Activated CD4-positive, alpha-beta T cell treated with anti-CD3 and anti-CD28 coated beads, Interleukin-2, amount 10 ng/mL, durations not matched to agents 24 days and 14 days (primary cell): ENCODE results near the gene COQ8B. TPM values are rescaled to one million over a fixed set of nuclear protein-coding genes. Genes with fewer than 3 reads are reported as not detected.
"Not testable (repeated sequence)": the region's sequence is repeated elsewhere in the genome, so short reads cannot be mapped to it uniquely, and the experiment has no call there.

Source experiments
- DNase-seq: peaks from one replicate; pipeline ENCODE4 v3.0.0; 2022
- H3K27ac Mint-ChIP-seq: one replicate; pipeline ENCODE4 v1.8.0; 2022; ENCODE audit warnings: mild to moderate bottlenecking, mixed read lengths
- H3K27me3 Mint-ChIP-seq: one replicate; pipeline ENCODE4 v1.8.0; 2022; ENCODE audit warnings: mixed read lengths
- H3K36me3 Mint-ChIP-seq: one replicate; pipeline ENCODE4 v1.8.0; 2022; ENCODE audit warnings: low read depth, mild to moderate bottlenecking, mixed read lengths
- H3K4me1 Mint-ChIP-seq: one replicate; pipeline ENCODE4 v1.8.0; 2021; ENCODE audit warnings: mixed read lengths
- H3K4me3 Mint-ChIP-seq: one replicate; pipeline ENCODE4 v1.8.0; 2022; ENCODE audit warnings: mild to moderate bottlenecking, moderate library complexity, mixed read lengths
- H3K9me3 Mint-ChIP-seq: one replicate; pipeline ENCODE4 v1.8.0; 2021; ENCODE audit warnings: mixed read lengths
- intact Hi-C: fragments of 100-400 bp; cut with micrococcal nuclease; formaldehyde crosslinking; loops from one replicate; pipeline ENCODE4 v1.15.1; 2023
- total RNA-seq: library from RNA; stranded (reverse); gene quantifications from 2 replicates; pipeline ENCODE4 v1.2.3, GENCODE V29; 2022

Gene COQ8B
- 32.5 and 33.4 TPM in 2 replicates for total RNA-seq

DNA sequence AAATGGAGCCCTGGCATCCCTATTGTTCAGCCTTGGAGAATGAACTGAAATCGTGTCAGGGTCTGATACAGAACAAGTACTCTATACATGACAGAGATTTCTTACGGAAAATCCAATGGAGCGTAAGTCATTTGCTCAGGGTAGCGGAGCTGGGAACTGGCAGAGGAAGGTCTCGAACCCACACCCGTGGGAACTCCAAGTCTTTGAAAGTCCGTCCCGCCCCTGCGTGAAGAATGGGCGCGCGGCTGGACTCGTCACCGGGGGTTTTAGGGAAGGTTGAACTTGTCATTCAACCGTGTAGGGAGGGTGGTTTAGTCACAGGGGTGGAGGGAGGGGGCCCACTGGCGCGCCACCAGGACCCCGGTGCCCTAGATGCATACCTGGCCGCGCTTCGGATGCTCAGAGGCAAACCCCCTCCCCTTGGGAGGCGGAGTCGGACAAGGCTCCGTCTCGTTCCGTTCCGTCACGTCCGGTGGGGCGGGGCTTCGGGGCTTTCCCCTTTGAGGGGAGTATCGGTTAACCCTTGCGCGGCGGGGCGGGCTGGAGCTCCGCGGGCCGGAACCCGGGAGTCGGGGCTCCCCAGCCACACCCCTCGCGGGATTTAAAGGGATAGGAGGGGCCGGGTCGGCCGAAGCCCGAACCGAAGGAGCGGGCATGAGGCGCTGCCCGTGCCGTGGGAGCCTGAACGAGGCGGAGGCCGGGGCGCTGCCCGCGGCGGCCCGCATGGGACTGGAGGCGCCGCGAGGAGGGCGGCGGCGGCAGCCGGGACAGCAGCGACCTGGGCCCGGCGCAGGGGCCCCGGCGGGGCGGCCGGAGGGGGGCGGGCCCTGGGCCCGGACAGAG lies at the start of gene COQ8B, which contains the start of gene ITPKC:
Gene COQ8B (minus strand): TSS at position 405 of the 843 bp plus-strand sequence. CDS start 2,254 bp downstream, outside the sequence.
Gene ITPKC (plus strand): TSS at position 631 of the 843 bp plus-strand sequence. CDS start 24 bp downstream, at position 655.
- H3K36me3 Mint-ChIP-seq: peaks cover 22% of the 10 kb centered on the region
- H3K27me3 Mint-ChIP-seq: no peaks in the 10 kb centered on the region
- no peaks in the 10 kb centered on the region for H3K9me3 Mint-ChIP-seq
- peak within 1 kb of the TSS; percentile 90 for H3K4me3 Mint-ChIP-seq
- peaks cover 52% of the 10 kb centered on the region for H3K4me1 Mint-ChIP-seq
- peak within 1 kb of the TSS; percentile 94 for H3K27ac Mint-ChIP-seq
- intact Hi-C loops: loop anchor here (1.0 to 10.0 kb wide), 7 partner anchors 34 to 546 kb away; partner anchors contain the start of genes ACTMAP and RAB4B
- peak; percentile 100 for DNase-seq

DNA sequence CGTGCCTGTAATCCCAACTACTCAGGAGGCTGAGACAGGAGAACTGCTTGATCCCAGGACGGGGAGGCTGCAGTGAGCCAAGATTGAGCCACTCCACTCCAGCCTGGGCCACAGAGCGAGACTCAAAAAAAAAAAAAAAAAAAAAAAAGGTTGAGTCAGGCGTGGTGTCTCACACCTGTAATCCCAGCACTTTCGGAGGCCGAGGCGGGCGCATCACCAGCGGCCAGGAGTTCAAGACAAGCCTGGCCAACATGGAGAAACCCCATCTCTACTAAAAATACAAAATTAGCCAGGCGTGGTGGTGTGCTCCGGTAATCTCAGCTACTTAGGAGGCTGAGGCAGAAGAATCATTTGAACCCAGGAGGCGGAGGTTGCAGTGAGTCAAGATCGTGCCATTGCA lies 49.7 kb upstream of the COQ8B start:
- DNase-seq, H3K27me3 Mint-ChIP-seq, H3K9me3 Mint-ChIP-seq, intact Hi-C loops, H3K4me3 Mint-ChIP-seq, H3K27ac Mint-ChIP-seq: not testable (repeated sequence)
- peaks cover 79% of the 10 kb centered on the region for H3K36me3 Mint-ChIP-seq
- peaks cover 39% of the 10 kb centered on the region for H3K4me1 Mint-ChIP-seq

DNA sequence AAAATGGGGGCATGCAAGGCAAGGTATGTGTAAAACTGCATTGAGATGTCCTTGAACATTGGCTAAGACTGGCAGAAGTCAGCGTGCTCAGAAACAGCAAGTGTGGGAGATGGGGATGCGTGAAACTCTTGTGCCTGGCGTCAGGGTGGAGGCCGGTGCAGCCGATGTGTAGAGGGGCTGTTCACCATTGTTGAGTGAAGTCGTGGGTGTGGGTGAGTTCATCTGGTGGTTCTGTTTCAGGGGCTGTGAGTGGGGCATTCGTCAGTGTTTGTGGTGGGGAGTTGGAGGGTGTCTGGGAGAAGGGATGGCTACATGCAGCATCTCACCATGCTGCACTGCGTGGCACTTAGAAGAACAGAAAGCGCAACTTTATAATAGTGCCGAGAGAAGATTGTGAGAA lies 47.3 kb upstream of the COQ8B start:
- H3K27ac Mint-ChIP-seq: peak overlapping the region; percentile 72
- H3K27me3 Mint-ChIP-seq: no peaks in the 10 kb centered on the region
- no peaks in the 10 kb centered on the region for H3K9me3 Mint-ChIP-seq
- H3K36me3 Mint-ChIP-seq: peaks cover 78% of the 10 kb centered on the region
- H3K4me3 Mint-ChIP-seq: peak overlapping the region; percentile 19
- DNase-seq: no peak
- intact Hi-C loops: no loop called here
- peaks cover 40% of the 10 kb centered on the region for H3K4me1 Mint-ChIP-seq

DNA sequence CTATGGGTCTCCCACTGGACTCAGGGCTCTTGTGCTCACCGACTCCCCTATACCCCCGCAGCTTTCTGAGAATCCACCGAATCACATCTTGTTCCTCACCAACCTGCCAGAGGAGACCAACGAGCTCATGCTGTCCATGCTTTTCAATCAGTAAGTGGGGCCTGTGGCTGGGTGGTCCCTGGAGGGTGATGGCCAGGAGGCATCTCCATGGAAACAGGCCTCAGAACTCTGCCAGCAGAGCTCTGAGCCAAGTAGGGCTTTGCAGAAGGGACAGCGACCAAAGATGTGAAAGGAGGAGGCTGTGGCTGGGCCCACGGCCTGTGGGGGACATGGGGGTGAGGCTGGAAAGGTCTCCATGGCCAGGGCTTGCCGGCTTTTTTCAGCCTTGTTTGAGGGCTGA lies 46.8 kb upstream of the COQ8B start:
- no peak overlapping the region for H3K4me3 Mint-ChIP-seq
- intact Hi-C loops: no loop called here

DNA sequence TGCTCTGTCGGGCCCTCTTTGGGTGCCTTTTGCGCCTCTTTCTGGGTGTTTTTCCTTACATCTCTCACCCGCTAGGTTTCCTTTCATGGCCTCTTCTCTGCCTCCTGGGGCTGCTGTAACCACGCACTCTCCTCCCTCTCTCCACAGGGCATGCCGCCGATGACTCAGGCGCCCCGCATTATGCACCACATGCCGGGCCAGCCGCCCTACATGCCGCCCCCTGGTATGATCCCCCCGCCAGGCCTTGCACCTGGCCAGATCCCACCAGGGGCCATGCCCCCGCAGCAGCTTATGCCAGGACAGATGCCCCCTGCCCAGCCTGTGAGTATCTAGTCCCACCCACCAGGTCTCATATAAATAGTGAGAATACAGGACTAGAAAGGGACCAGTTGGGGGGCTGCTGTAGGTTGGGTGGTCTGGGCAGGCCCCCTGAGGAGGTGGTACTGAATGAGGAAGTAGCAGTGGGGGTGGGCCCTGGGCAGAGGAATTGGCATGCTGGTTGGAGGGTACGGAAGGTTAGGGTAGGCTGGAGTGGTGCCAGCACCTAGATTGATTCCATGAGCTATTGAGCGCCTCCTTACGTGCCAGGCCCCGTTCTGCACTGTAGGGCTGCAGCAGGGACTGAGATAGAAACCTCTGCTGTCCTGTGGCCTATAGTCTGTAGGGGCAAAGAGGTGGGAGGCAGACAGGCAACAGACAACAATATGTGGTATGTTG lies 46.2 kb upstream of the COQ8B start:
- H3K9me3 Mint-ChIP-seq: no peaks in the 10 kb centered on the region
- no peaks in the 10 kb centered on the region for H3K27me3 Mint-ChIP-seq
- H3K36me3 Mint-ChIP-seq: peaks cover 81% of the 10 kb centered on the region
- no peak overlapping the region for H3K4me3 Mint-ChIP-seq
- DNase-seq: no peak
- peak overlapping the region; percentile 42 for H3K27ac Mint-ChIP-seq
- intact Hi-C loops: no loop called here
- peaks cover 43% of the 10 kb centered on the region for H3K4me1 Mint-ChIP-seq

More for the DNA sequence above, 46.8 kb upstream of the COQ8B start:
- H3K27ac Mint-ChIP-seq: peak overlapping the region; percentile 37
- H3K4me1 Mint-ChIP-seq: peaks cover 40% of the 10 kb centered on the region
- no peaks in the 10 kb centered on the region for H3K9me3 Mint-ChIP-seq
- no peak for DNase-seq
- H3K36me3 Mint-ChIP-seq: peaks cover 76% of the 10 kb centered on the region
- H3K27me3 Mint-ChIP-seq: no peaks in the 10 kb centered on the region

DNA sequence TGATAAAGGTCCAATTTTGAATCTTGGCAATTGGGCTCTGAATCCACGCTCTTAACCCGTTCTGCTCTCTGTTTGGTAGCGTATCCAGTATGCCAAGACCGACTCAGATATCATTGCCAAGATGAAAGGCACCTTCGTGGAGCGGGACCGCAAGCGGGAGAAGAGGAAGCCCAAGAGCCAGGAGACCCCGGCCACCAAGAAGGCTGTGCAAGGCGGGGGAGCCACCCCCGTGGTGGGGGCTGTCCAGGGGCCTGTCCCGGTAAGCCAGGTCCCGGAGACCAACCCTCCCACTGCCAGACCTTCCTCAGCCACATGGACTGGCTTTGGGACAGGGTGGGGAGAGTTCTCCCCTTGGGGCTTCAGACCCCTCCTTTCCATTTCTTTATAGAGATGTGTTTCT lies 42.7 kb upstream of the COQ8B start:
- intact Hi-C loops: loop anchor here (10.0 kb wide), 1 partner anchor 95 kb away; no protein-coding TSS in a partner anchor

DNA sequence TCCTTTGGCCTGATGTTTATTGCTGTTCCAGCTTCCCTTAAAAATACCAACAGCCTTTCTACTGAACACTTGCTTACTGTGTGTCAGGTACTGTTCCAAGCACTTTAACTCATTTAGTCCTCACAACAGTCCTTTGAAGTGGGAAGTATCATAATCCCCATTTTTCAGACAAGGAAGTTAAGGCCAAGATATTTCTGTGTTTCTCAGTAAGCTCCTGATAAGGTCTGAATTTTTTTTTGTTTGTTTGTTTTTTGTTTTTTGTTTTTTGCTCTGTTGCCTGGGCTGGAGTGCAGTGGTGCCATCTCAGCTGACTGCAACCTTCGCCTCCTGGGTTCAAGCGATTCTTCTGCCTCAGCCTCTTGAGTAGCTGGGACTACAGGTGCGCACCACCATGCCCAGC lies 41.8 kb upstream of the COQ8B start:
- Mint-ChIP-seq H3K4me1 (peaks cover 44% of the 10 kb centered on the region), H3K36me3 (peaks cover 73% of the 10 kb centered on the region), H3K9me3 (no peaks in the 10 kb centered on the region), H3K27me3 (no peaks in the 10 kb centered on the region), H3K4me3 (no peak overlapping the region), H3K27ac (peak overlapping the region; percentile 38)
- intact Hi-C loops: loop anchor here (10.0 kb wide), 1 partner anchor 94 kb away; no protein-coding TSS in a partner anchor
- no peak for DNase-seq

More for the DNA sequence above, 42.7 kb upstream of the COQ8B start:
- Mint-ChIP-seq H3K36me3 (peaks cover 79% of the 10 kb centered on the region), H3K27ac (no peak overlapping the region), H3K4me1 (peaks cover 49% of the 10 kb centered on the region), H3K4me3 (no peak overlapping the region), H3K27me3 (no peaks in the 10 kb centered on the region), H3K9me3 (no peaks in the 10 kb centered on the region)
- DNase-seq: no peak

DNA sequence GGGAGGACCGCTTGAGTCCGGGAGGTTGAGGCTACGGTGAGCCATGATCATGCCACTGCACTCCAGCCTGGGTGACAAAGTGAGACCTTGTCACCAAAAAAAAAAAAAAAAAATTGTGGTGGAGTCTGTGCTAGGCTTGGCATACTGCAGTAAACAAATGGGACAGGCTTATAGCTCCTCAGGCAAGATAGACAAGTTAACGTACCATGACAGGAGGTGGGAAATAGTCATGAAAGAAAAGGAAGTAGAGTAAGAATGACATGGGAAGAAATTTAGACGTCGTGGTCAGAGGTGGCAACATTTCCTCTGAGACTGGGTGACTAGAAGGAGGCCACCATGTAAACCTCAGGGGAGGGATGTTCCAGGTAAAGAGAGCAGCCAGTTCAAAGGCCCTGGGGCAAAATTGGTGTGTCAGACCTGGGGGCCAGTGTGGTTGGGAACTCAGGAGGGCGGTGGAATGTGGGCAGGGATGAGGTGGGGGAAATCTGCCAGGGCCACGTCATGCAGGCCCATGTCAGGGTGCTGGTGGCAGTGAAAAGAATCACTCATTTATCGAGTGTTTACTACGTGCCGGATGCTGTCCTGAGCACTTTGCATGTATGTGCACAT lies 39.9 kb upstream of the COQ8B start:
- H3K9me3 Mint-ChIP-seq: no peaks in the 10 kb centered on the region
- DNase-seq: no peak
- peaks cover 70% of the 10 kb centered on the region for H3K36me3 Mint-ChIP-seq
- peak overlapping the region; percentile 18 for H3K4me3 Mint-ChIP-seq
- H3K4me1 Mint-ChIP-seq: peaks cover 40% of the 10 kb centered on the region
- H3K27ac Mint-ChIP-seq: peak overlapping the region; percentile 58
- no peaks in the 10 kb centered on the region for H3K27me3 Mint-ChIP-seq
- intact Hi-C loops: loop anchor here (1.0 to 10.0 kb wide), 2 partner anchors 36 to 92 kb away; no protein-coding TSS in a partner anchor

DNA sequence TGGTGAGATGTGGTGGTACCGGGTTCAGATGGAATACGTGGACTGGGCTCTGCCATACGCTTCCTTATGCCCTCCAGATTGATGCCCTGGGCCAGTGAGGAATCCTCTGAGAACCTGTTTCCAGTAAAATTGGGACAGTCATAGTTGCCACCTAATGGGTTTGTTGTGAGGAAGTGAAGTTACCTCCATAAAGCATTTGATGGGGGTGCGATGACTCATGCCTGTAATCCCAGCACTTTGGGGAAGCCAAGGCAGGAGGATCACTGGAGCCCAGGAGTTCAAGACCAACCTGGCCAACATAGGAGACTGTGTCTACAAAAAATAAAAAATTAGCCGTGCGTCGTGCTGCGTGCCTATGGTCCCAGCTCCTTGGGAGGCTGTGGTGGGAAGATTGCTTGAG lies 39.1 kb upstream of the COQ8B start:
- Mint-ChIP-seq H3K9me3 (no peaks in the 10 kb centered on the region), H3K27ac (peak overlapping the region; percentile 69), H3K4me3 (peak overlapping the region; percentile 87), H3K36me3 (peaks cover 72% of the 10 kb centered on the region), H3K4me1 (peaks cover 38% of the 10 kb centered on the region), H3K27me3 (no peaks in the 10 kb centered on the region)
- intact Hi-C loops: loop anchor here (1.0 to 10.0 kb wide), 3 partner anchors 22 to 91 kb away; no protein-coding TSS in a partner anchor
- no peak for DNase-seq

DNA sequence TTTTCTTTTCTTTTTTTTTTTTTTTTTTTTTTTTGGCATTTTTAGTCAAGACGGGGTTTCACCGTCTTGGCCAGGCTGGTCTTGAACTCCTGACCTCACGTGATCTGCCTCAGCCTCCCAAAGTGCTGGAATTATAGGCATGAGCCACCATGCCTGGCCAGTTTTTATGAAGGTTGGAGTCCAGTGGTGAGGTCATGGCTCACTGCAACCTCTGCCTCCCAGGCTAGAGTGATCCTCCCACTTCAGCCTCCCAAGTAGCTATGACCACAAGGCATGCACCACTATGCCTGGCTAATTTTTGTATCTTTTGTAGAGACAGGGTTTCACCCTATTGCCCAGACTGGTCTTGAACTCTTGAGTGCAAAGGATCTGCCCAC lies 38.5 kb upstream of the COQ8B start:
- Mint-ChIP-seq H3K36me3 (peaks cover 69% of the 10 kb centered on the region), H3K4me1 (peaks cover 39% of the 10 kb centered on the region), H3K27me3 (no peaks in the 10 kb centered on the region), H3K4me3 (peak overlapping the region; percentile 87), H3K9me3 (no peaks in the 10 kb centered on the region), H3K27ac (peak overlapping the region; percentile 69)
- DNase-seq: no peak
- intact Hi-C loops: loop anchor here (1.0 to 10.0 kb wide), 2 partner anchors 22 to 90 kb away; no protein-coding TSS in a partner anchor

DNA sequence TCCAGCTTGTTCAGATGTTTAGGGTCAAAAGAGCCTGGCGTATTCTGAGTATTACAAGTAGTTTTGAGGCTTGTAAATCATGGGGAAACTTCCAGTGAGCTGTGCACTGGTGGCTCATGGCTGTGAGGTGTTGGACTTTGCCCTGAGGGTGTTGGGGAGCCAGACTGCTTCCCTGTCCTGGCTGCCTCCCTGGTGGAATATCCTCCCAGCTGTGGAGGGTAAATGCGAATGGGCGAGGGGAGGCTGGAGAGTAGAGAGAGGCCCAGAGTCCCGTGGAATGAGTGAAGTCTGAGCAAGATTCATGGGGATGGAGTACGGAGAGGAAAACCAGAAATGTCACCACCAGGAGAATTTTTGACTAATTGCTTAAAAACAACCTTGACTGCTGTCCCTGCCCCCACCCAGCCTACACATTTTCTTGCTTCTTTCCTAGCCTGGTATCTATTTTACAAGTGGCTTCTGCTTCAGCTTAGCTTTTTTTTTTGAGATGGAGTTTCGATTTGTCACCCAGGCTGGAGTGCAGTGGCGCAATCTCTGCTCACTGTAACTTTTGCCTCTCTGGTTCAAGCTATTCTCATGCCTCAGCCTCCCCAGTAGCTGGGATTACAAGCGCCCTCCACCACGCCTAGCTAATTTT lies 38.0 kb upstream of the COQ8B start:
- peak; percentile 76 for DNase-seq
- Mint-ChIP-seq H3K27ac (peak overlapping the region; percentile 97), H3K4me1 (peaks cover 44% of the 10 kb centered on the region), H3K9me3 (no peaks in the 10 kb centered on the region), H3K27me3 (no peaks in the 10 kb centered on the region), H3K4me3 (peak overlapping the region; percentile 87), H3K36me3 (peaks cover 65% of the 10 kb centered on the region)
- intact Hi-C loops: loop anchor here (1.0 to 10.0 kb wide), 3 partner anchors 23 to 312 kb away; partner anchors contain the start of gene SERTAD3

DNA sequence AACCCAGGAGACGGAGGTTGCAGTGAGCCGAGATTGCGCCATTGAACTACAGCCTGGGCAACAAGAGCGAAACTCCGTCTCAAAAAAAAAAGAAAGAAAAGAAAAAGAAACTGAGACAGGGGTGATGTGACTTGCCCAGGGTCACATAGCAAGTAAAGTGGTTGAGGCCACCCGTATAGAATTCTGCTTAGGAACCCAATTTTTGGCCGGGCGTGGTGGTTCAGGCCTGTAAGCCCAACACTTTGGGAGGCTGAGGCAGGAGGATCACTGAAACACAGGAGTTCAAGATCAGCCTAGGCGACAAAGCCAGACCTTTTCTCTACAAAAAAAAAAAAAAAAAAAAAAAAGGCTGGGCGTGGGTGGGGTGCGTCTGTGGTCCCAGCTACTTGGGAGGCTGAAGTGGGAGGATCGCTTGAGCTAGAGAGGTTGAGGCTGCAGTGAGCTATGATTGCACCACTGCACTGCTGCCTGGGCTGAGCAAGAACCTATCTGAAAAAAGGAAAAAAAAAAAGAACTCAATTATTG lies 35.6 kb upstream of the COQ8B start:
- no peaks in the 10 kb centered on the region for H3K27me3 Mint-ChIP-seq
- H3K9me3 Mint-ChIP-seq: no peaks in the 10 kb centered on the region
- H3K4me3 Mint-ChIP-seq: peak overlapping the region; percentile 92
- peaks cover 49% of the 10 kb centered on the region for H3K4me1 Mint-ChIP-seq
- DNase-seq: no peak
- peaks cover 49% of the 10 kb centered on the region for H3K36me3 Mint-ChIP-seq
- intact Hi-C loops: loop anchor here (5.0 to 10.0 kb wide), 2 partner anchors 88 to 310 kb away; partner anchors contain the start of gene SERTAD3
- H3K27ac Mint-ChIP-seq: peak overlapping the region; percentile 100
